Measurements from ENCODE around the gene ELMO1. TPM values are rescaled to one million over a fixed set of nuclear protein-coding genes. Genes with fewer than 3 reads are reported as not detected.

Gene ELMO1
- total RNA-seq, 1 donor: under 0.01 TPM

GRCh38 chr7:36810032-36810431, 638.6 kb downstream of the ELMO1 start:
- no peak overlapping the region for H3K4me3 ChIP-seq (ENCODE audit: low read depth, low read length)

GRCh38 chr7:36809510-36809909, 639.2 kb downstream of the ELMO1 start:
- no peak for TF ChIP-seq CTCF (IDR thresholded peaks at IDR 0.05; ENCODE audit: insufficient read depth, low read depth, low read length)
- DNase-seq (ENCODE audit: low read depth): no peak

More at GRCh38 chr7:36810032-36810431, 638.6 kb downstream of the ELMO1 start:
- no peak for DNase-seq (ENCODE audit: low read depth)
- TF ChIP-seq CTCF (IDR thresholded peaks at IDR 0.05; ENCODE audit: insufficient read depth, low read depth, low read length): no peak

GRCh38 chr7:36809086-36809485, 639.6 kb downstream of the ELMO1 start:
- no peak overlapping the region for H3K4me3 ChIP-seq (ENCODE audit: low read depth, low read length)
- DNase-seq (ENCODE audit: low read depth): no peak
- no peak for TF ChIP-seq CTCF (IDR thresholded peaks at IDR 0.05; ENCODE audit: insufficient read depth, low read depth, low read length)

More at GRCh38 chr7:36809510-36809909, 639.2 kb downstream of the ELMO1 start:
- no peak overlapping the region for H3K4me3 ChIP-seq (ENCODE audit: low read depth, low read length)

- no peak for TF ChIP-seq CTCF (IDR thresholded peaks at IDR 0.05; ENCODE audit: insufficient read depth, low read depth, low read length)
- DNase-seq (ENCODE audit: low read depth): no peak
- H3K4me3 ChIP-seq (ENCODE audit: low read depth, low read length): no peak overlapping the region
Measured at GRCh38 chr7:36806891-36807290, 641.8 kb downstream of the ELMO1 start.

Small RNA genes lying within 50 kb of the gene (small RNA-seq; reads per million reads assigned to genes)
- gene MIR1200 (not detected), gene RF00019 (not detected), gene RF00432 (not detected), gene RNU6-565P (not detected)

Other genes with a start within 250 kb of the ELMO1 start
- 0.32 TPM in 1 of 2 replicates, not detected in the other for gene GPR141, start 234.9 kb upstream of the ELMO1 start, total RNA-seq

Measured in fibroblast of villous mesenchyme (primary cell).